Stimulated activated effector memory CD8-positive, alpha-beta T cell treated with anti-CD3 and anti-CD28 coated beads, Interleukin-12 subunit alpha, Interleukin-12 subunit beta, amount 100 ng/mL, for 72 hours (primary cell): ENCODE results near the gene SEPTIN14.
"Not testable (repeated sequence)": the region's sequence is repeated elsewhere in the genome, so short reads cannot be mapped to it uniquely, and the experiment has no call there.

Experiments used
- ATAC-seq: fragments of 150-1000 bp; cut with Tn5 transposase; 2 replicates; pipeline ENCODE4 v1.10.0; 2021
- DNase-seq, 2 donors: peaks; one replicate each; pipeline ENCODE4 v3.0.0; 2021 to 2022; ENCODE audit warnings: low spot score in 2 of 2
- H3K27ac Mint-ChIP-seq: one replicate; pipeline ENCODE4 v1.8.0; 2022; ENCODE audit warnings: mild to moderate bottlenecking, mixed read lengths
- H3K36me3 Mint-ChIP-seq: one replicate; pipeline ENCODE4 v1.8.0; 2022; ENCODE audit warnings: mild to moderate bottlenecking, mixed read lengths
- H3K4me1 Mint-ChIP-seq: one replicate; pipeline ENCODE4 v1.8.0; 2022; ENCODE audit warnings: mixed read lengths
- H3K4me3 Mint-ChIP-seq: one replicate; pipeline ENCODE4 v1.8.0; 2022; ENCODE audit warnings: mild to moderate bottlenecking, mixed read lengths
- H3K9me3 Mint-ChIP-seq: one replicate; pipeline ENCODE4 v1.8.0; 2022; ENCODE audit warnings: mixed read lengths

Gene SEPTIN14

DNA sequence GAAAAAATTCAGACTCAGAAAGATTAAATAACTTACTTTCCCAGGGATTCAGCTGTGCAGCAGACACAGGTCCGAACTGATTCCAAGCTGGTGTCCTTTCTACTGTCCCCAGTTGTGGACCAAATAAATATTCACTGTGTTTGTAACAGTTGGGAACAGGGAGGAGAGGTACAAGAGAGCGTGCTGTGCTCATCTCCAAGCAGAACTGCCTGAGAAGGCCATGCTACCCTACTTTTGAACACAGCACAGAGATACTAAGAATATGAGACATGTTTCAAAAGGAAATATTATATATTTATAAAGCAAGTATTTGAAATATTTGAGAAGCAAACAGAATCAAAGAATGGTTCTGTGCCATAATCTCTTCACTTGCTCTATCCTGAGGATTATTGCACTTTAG is at the start of gene SEPTIN14:
Gene SEPTIN14 (minus strand): TSS at position 101 of the 400 bp plus-strand sequence. CDS start 756 bp downstream, outside the sequence.
- not testable (repeated sequence) for H3K27ac Mint-ChIP-seq, H3K36me3 Mint-ChIP-seq, H3K4me1 Mint-ChIP-seq, H3K9me3 Mint-ChIP-seq, H3K4me3 Mint-ChIP-seq, ATAC-seq, DNase-seq

- H3K4me3 Mint-ChIP-seq, result no peak overlapping the region
- no peak overlapping the region for H3K27ac Mint-ChIP-seq
- peaks cover 2% of the 10 kb centered on the region for H3K9me3 Mint-ChIP-seq
- H3K4me1 Mint-ChIP-seq, result no peaks in the 10 kb centered on the region
- ATAC-seq, result no peak
- no peak for DNase-seq
- no peaks in the 10 kb centered on the region for H3K36me3 Mint-ChIP-seq
Observed at GRCh38 chr7:55903985-55904759, 41.6 kb upstream of the SEPTIN14 start.

GRCh38 chr7:55901059-55901458 is 38.5 kb upstream of the SEPTIN14 start:
- not testable (repeated sequence) for ATAC-seq, H3K4me3 Mint-ChIP-seq, H3K9me3 Mint-ChIP-seq, H3K4me1 Mint-ChIP-seq, H3K36me3 Mint-ChIP-seq, DNase-seq, H3K27ac Mint-ChIP-seq

GRCh38 chr7:55898287-55898686 is 35.7 kb upstream of the SEPTIN14 start:
- no peaks in the 10 kb centered on the region for H3K4me1 Mint-ChIP-seq
- peaks cover 2% of the 10 kb centered on the region for H3K9me3 Mint-ChIP-seq
- ATAC-seq (no peak), DNase-seq (no peak)
- no peak overlapping the region for H3K4me3 Mint-ChIP-seq
- no peak overlapping the region for H3K27ac Mint-ChIP-seq
- no peaks in the 10 kb centered on the region for H3K36me3 Mint-ChIP-seq

- H3K4me3 Mint-ChIP-seq, result no peak overlapping the region
- ATAC-seq (no peak), DNase-seq (no peak)
- H3K9me3 Mint-ChIP-seq, result no peaks in the 10 kb centered on the region
- H3K4me1 Mint-ChIP-seq, result no peaks in the 10 kb centered on the region
- H3K36me3 Mint-ChIP-seq, result no peaks in the 10 kb centered on the region
- no peak overlapping the region for H3K27ac Mint-ChIP-seq
Observed at GRCh38 chr7:55895021-55895420, 32.5 kb upstream of the SEPTIN14 start.

DNA sequence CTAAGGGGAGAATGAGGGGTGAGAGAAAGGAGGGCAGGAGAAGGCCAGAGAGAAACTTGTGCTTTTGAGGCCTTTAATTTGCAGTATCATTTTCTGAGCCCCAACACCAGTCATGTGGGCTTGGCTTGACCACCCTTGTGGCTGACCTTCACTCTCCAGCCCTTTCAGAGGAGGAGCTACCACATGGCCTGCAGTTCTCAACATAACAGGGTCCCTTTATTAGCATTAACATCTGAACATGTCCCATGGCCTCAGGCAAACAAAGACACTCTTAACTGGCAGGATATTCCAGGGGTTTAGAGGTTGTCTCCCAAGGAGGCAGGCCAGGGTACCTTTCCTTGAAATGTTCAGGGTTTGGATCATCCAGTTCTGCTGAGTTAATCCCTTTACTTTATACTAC is 31.4 kb upstream of the SEPTIN14 start:
- no peak for DNase-seq
- H3K36me3 Mint-ChIP-seq, result no peaks in the 10 kb centered on the region
- H3K4me1 Mint-ChIP-seq, result no peaks in the 10 kb centered on the region
- H3K4me3 Mint-ChIP-seq, result no peak overlapping the region
- no peaks in the 10 kb centered on the region for H3K9me3 Mint-ChIP-seq
- no peak overlapping the region for H3K27ac Mint-ChIP-seq
- ATAC-seq, result no peak

- Mint-ChIP-seq H3K27ac (peak overlapping the region; percentile 96), H3K4me3 (peak overlapping the region; percentile 88)
- not testable (repeated sequence) for H3K4me1 Mint-ChIP-seq, H3K36me3 Mint-ChIP-seq, ATAC-seq, H3K9me3 Mint-ChIP-seq, DNase-seq
Observed at GRCh38 chr7:55888378-55888777, 25.8 kb upstream of the SEPTIN14 start.

- peak overlapping the region; percentile 88 for H3K4me3 Mint-ChIP-seq
- H3K9me3 Mint-ChIP-seq, result no peaks in the 10 kb centered on the region
- H3K4me1 Mint-ChIP-seq, result no peaks in the 10 kb centered on the region
- no peak for ATAC-seq
- H3K36me3 Mint-ChIP-seq, result peaks cover 8% of the 10 kb centered on the region
- H3K27ac Mint-ChIP-seq, result peak overlapping the region; percentile 96
- no peak for DNase-seq
Observed at GRCh38 chr7:55887821-55888247, 25.3 kb upstream of the SEPTIN14 start.

- H3K9me3 Mint-ChIP-seq, result no peaks in the 10 kb centered on the region
- H3K4me1 Mint-ChIP-seq, result no peaks in the 10 kb centered on the region
- peak overlapping the region; percentile 17 for H3K27ac Mint-ChIP-seq
- ATAC-seq, result no peak
- peaks cover 8% of the 10 kb centered on the region for H3K36me3 Mint-ChIP-seq
- DNase-seq, result no peak
- no peak overlapping the region for H3K4me3 Mint-ChIP-seq
Observed at GRCh38 chr7:55884321-55884720, 21.8 kb upstream of the SEPTIN14 start.

DNA sequence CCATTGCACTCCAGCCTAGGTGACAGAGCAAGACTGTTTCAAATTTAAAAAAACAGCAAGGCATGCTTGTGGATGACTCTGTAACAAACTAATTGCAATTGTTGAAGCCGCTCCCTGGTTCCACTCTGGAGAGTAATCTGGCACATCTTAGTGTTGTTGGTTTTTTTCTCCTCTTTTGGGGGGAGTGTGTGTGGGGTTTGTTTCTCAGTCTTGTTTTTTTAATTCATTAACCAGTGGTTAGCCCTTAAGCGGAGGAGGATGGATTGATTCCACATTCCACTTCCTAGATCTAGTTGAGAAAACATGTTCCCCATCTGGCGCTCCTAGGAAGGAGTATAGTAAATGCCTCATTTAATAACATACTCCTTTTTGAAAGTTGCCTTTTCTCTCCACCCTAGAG is 16.1 kb upstream of the SEPTIN14 start:
- no peak overlapping the region for H3K27ac Mint-ChIP-seq
- H3K4me1 Mint-ChIP-seq, result no peaks in the 10 kb centered on the region
- ATAC-seq, result no peak
- H3K36me3 Mint-ChIP-seq, result no peaks in the 10 kb centered on the region
- no peak overlapping the region for H3K4me3 Mint-ChIP-seq
- no peak for DNase-seq
- no peaks in the 10 kb centered on the region for H3K9me3 Mint-ChIP-seq

- Mint-ChIP-seq H3K27ac (no peak overlapping the region), H3K9me3 (no peaks in the 10 kb centered on the region), H3K4me1 (no peaks in the 10 kb centered on the region), H3K4me3 (no peak overlapping the region), H3K36me3 (no peaks in the 10 kb centered on the region)
- ATAC-seq, result no peak
- no peak for DNase-seq
Observed at GRCh38 chr7:55877308-55877707, 14.8 kb upstream of the SEPTIN14 start.

GRCh38 chr7:55873765-55874164 is 11.2 kb upstream of the SEPTIN14 start:
- H3K27ac Mint-ChIP-seq, result no peak overlapping the region
- H3K4me3 Mint-ChIP-seq, result no peak overlapping the region
- H3K4me1 Mint-ChIP-seq, result no peaks in the 10 kb centered on the region
- H3K36me3 Mint-ChIP-seq, result no peaks in the 10 kb centered on the region
- ATAC-seq (no peak), DNase-seq (no peak)
- H3K9me3 Mint-ChIP-seq, result no peaks in the 10 kb centered on the region

GRCh38 chr7:55871932-55872485 is 9.5 kb upstream of the SEPTIN14 start:
- no peaks in the 10 kb centered on the region for H3K36me3 Mint-ChIP-seq
- DNase-seq (no peak), ATAC-seq (no peak)
- H3K4me3 Mint-ChIP-seq, result no peak overlapping the region
- no peak overlapping the region for H3K27ac Mint-ChIP-seq
- H3K9me3 Mint-ChIP-seq, result peaks cover 2% of the 10 kb centered on the region
- no peaks in the 10 kb centered on the region for H3K4me1 Mint-ChIP-seq

DNA sequence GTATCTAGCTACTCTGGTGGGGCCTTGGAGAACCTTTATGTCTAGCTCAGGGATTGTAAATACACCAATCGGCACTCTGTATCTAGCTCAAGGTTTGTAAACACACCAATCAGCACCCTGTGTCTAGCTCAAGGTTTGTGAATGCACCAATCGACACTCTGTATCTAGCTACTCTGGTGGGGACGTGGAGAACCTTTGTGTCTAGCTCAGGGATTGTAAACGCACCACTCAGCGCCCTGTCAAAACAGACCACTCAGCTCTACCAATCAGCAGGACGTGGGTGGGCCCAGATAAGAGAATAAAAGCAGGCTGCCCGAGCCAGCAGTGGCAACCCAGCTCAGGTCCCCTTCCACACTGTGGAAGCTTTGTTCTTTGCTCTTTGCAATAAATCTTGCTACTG is 6.4 kb upstream of the SEPTIN14 start:
- not testable (repeated sequence) for H3K9me3 Mint-ChIP-seq, H3K4me1 Mint-ChIP-seq, H3K36me3 Mint-ChIP-seq, H3K27ac Mint-ChIP-seq, H3K4me3 Mint-ChIP-seq, ATAC-seq, DNase-seq

GRCh38 chr7:55845164-55845563 is 17.4 kb downstream of the SEPTIN14 start:
- H3K4me3 Mint-ChIP-seq, H3K9me3 Mint-ChIP-seq: not testable (repeated sequence)

GRCh38 chr7:55838595-55838994 is 24.0 kb downstream of the SEPTIN14 start:
- ATAC-seq, result no peak
- Mint-ChIP-seq H3K4me3 (no peak overlapping the region), H3K36me3 (no peaks in the 10 kb centered on the region), H3K9me3 (no peaks in the 10 kb centered on the region), H3K4me1 (no peaks in the 10 kb centered on the region), H3K27ac (no peak overlapping the region)
- no peak for DNase-seq

More at GRCh38 chr7:55845164-55845563, 17.4 kb downstream of the SEPTIN14 start:
- DNase-seq, ATAC-seq, H3K36me3 Mint-ChIP-seq, H3K27ac Mint-ChIP-seq, H3K4me1 Mint-ChIP-seq: not testable (repeated sequence)
